Activated CD8-positive, alpha-beta T cell treated with anti-CD3 and anti-CD28 coated beads, Interleukin-2, amount 10 ng/mL, durations not matched to agents 7 days and 5 days (primary cell): ENCODE data around the gene OPRL1. TPM values are rescaled to one million over a fixed set of nuclear protein-coding genes. Genes with fewer than 3 reads are reported as not detected.
"Not testable (repeated sequence)": the region's sequence is repeated elsewhere in the genome, so short reads cannot be mapped to it uniquely, and the experiment has no call there.

Source experiments
- ATAC-seq: fragments of 150-1000 bp; cut with Tn5 transposase; one replicate; pipeline ENCODE4 v1.10.0; 2021; ENCODE audit warnings: moderate library complexity
- CTCF ChIA-PET: fragments of 350-600 bp; sonication (Branson Sonifier 250); formaldehyde crosslinking; loops from one replicate; lab custom pipeline; 2021; ENCODE audit warnings: antibody characterized with exemption; lab: Charles Lee
- POLR2A ChIA-PET: fragments of 350-600 bp; sonication (Branson Sonifier 250); formaldehyde crosslinking; loops from one replicate; lab custom pipeline; 2021; ENCODE audit warnings: antibody characterized with exemption; lab: Charles Lee
- DNase-seq: peaks from one replicate; pipeline ENCODE4 v3.0.0-alpha.2; 2020
- H3K27ac Mint-ChIP-seq: one replicate; pipeline ENCODE4 v1.8.0; 2021; ENCODE audit warnings: mild to moderate bottlenecking, mixed read lengths
- H3K27me3 Mint-ChIP-seq: one replicate; pipeline ENCODE4 v1.8.0; 2021; ENCODE audit warnings: low read depth, mixed read lengths
- H3K36me3 Mint-ChIP-seq: one replicate; pipeline ENCODE4 v1.8.0; 2021; ENCODE audit warnings: low read depth, mixed read lengths
- H3K4me1 Mint-ChIP-seq: one replicate; pipeline ENCODE4 v1.8.0; 2021; ENCODE audit warnings: low read depth, mixed read lengths
- H3K4me3 Mint-ChIP-seq: one replicate; pipeline ENCODE4 v1.8.0; 2021; ENCODE audit warnings: mild to moderate bottlenecking, mixed read lengths
- H3K9me3 Mint-ChIP-seq: one replicate; pipeline ENCODE4 v1.8.0; 2022; ENCODE audit warnings: mixed read lengths; ENCODE audit not compliant: insufficient read depth
- total RNA-seq, 2 experiments: library from RNA; stranded (reverse); gene quantifications; one replicate each; pipeline ENCODE4 v1.2.3, GENCODE V29; 2021

Gene OPRL1
- total RNA-seq, 2 experiments from 2014 or later: 1.5 to 2.0 TPM

DNA sequence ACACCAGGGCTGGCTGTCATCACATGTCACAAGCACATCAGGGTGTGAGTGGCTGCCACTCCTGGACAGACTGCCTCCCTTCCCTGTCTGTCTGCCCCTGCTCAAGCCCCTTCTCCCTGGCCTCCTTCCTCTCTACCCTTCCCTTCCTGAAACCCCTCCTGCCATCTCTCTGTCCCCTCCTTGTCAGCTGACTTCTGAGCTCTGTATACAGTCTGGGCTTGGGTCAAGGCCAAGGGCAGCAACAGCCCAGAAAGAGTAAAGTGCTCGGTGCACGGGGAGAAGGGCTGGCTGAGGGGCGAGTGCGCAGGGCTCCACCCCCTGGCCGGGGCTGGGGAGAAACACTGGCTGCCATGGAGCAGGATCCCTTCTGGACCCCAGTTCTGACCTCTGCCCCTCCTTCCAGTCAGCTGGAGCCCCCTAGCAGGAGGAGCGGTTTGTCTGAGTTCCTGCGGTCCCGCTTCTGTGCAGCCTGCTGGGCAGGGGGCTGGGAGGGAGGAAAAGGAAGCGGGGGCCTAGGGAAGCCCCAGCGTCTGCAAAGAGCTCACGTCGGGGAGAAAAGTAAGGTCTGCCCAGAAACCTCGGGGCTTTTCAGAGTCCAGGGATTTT lies 2.3 kb downstream of the OPRL1 start:
- Mint-ChIP-seq H3K27me3 (peaks cover 16% of the 10 kb centered on the region), H3K27ac (peak overlapping the region; percentile 25), H3K36me3 (peaks cover 11% of the 10 kb centered on the region), H3K4me3 (peak overlapping the region; percentile 60), H3K4me1 (peaks cover 36% of the 10 kb centered on the region), H3K9me3 (no peaks in the 10 kb centered on the region)
- no peak for ATAC-seq
- ChIA-PET CTCF (interaction anchor here (1.6 to 3.1 kb wide), 5 partner anchors 18 to 44 kb away, joined by 3 to 48 read pairs (median 6); partner anchors contain the start of gene NPBWR2), POLR2A (interaction anchor here (0.7 kb wide), 2 partner anchors 39 to 174 kb away, joined by 3 read pairs; partner anchors contain the start of gene PCMTD2)
- no peak for DNase-seq

GRCh38 chr20:64082820-64083377 lies 3.0 kb downstream of the OPRL1 start:
- Mint-ChIP-seq H3K9me3 (no peaks in the 10 kb centered on the region), H3K27me3 (peaks cover 16% of the 10 kb centered on the region), H3K36me3 (peaks cover 8% of the 10 kb centered on the region), H3K4me3 (peak overlapping the region; percentile 69), H3K4me1 (peaks cover 35% of the 10 kb centered on the region), H3K27ac (no peak overlapping the region)
- ChIA-PET POLR2A (interaction anchor here (0.7 to 0.8 kb wide), 2 partner anchors 171 to 173 kb away, joined by 3 read pairs; partner anchors contain the start of gene PCMTD2), CTCF (interaction anchor here (1.1 to 3.1 kb wide), 11 partner anchors 10 to 103 kb away, joined by 3 to 48 read pairs (median 4); partner anchors contain the start of genes NPBWR2 and SAMD10)
- DNase-seq (no peak), ATAC-seq (no peak)

GRCh38 chr20:64083378-64083803 lies 3.5 kb downstream of the OPRL1 start:
- Mint-ChIP-seq H3K27me3 (peaks cover 19% of the 10 kb centered on the region), H3K4me3 (peak overlapping the region; percentile 69), H3K9me3 (no peaks in the 10 kb centered on the region), H3K4me1 (peaks cover 35% of the 10 kb centered on the region), H3K36me3 (peaks cover 6% of the 10 kb centered on the region), H3K27ac (no peak overlapping the region)
- ChIA-PET POLR2A (interaction anchor here (0.8 kb wide), 1 partner anchor 170 kb away, joined by 3 read pairs; no protein-coding TSS in a partner anchor), CTCF (interaction anchor here (0.6 to 3.1 kb wide), 18 partner anchors 10 to 173 kb away, joined by 3 to 48 read pairs (median 4); partner anchors contain the start of gene SAMD10)
- peak; percentile 78 for DNase-seq
- ATAC-seq: peak; percentile 48

- no peak for DNase-seq
- Mint-ChIP-seq H3K4me1 (peaks cover 35% of the 10 kb centered on the region), H3K9me3 (no peaks in the 10 kb centered on the region), H3K4me3 (peak within 1 kb of the TSS; percentile 71), H3K27ac (no peak within 1 kb of the TSS), H3K27me3 (peaks cover 24% of the 10 kb centered on the region), H3K36me3 (peaks cover 2% of the 10 kb centered on the region)
- POLR2A ChIA-PET: interaction anchor here (0.8 kb wide), 1 partner anchor 169 kb away, joined by 3 read pairs; no protein-coding TSS in a partner anchor
- no peak for ATAC-seq
- CTCF ChIA-PET: interaction anchor here (0.6 to 3.1 kb wide), 18 partner anchors 11 to 172 kb away, joined by 3 to 48 read pairs (median 4); partner anchors contain the start of gene SAMD10
Observed at GRCh38 chr20:64083804-64084684, 4.2 kb downstream of the OPRL1 start, which contains the start of gene LKAAEAR1. Gene LKAAEAR1 (minus strand): TSS chr20:64084398. CDS start chr20:64084219, 179 bp downstream.

DNA sequence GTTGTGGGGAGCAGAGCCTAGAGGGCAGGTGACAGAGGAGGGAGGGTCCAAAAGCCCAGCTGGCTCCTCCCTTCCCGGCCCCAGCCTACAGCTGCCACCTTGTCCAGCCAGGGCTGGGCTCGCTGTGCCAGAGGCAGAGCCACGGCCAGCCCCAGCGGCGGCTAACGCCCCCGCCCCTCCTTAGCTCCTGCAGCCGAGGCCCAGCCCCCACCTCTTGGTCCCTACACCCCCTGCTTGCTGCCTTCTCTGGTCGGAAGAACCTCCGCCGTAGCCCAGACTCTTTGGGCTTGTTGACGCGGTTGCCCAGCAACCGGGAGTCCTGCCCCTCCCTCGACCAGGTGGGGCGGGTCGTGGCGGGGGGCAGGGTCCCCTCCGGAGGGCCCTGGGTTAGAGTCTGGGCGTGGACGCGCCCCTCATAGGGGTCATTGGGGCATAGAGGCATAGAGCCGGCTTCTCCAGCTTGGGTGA lies 4.8 kb downstream of the OPRL1 start:
- DNase-seq (no peak), ATAC-seq (no peak)
- CTCF ChIA-PET: interaction anchor here (1.3 to 3.1 kb wide), 6 partner anchors 14 to 88 kb away, joined by 3 to 48 read pairs (median 6); no protein-coding TSS in a partner anchor
- H3K4me1 Mint-ChIP-seq: peaks cover 35% of the 10 kb centered on the region
- H3K36me3 Mint-ChIP-seq: no peaks in the 10 kb centered on the region
- POLR2A ChIA-PET: no interaction called here
- H3K27ac Mint-ChIP-seq: no peak overlapping the region
- H3K4me3 Mint-ChIP-seq: peak overlapping the region; percentile 71
- H3K9me3 Mint-ChIP-seq: no peaks in the 10 kb centered on the region
- H3K27me3 Mint-ChIP-seq: peaks cover 24% of the 10 kb centered on the region

DNA sequence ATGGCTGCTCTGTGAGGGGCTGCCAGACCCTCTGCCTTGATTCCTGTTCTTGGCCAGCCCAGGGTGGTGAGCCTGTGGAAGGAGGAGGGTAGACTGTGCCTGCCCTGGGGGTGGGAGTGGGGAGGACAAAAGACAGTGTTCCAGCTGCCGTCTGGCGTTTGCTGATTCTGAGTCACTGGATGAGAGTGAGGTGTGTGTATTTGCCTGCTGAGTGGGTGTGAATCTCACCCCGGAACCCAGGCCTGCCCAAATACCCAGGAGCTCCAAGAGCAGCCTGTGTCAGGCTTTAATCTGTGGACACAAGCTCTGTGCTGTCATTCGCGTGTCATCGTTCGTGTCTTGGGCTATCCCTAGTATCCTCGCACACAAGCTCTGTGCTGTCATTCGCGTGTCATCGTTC lies 6.9 kb downstream of the OPRL1 start:
- Mint-ChIP-seq H3K27me3 (peaks cover 24% of the 10 kb centered on the region), H3K27ac (no peak overlapping the region), H3K36me3 (no peaks in the 10 kb centered on the region), H3K4me1 (peaks cover 19% of the 10 kb centered on the region), H3K4me3 (no peak overlapping the region), H3K9me3 (no peaks in the 10 kb centered on the region)
- DNase-seq (no peak), ATAC-seq (no peak)
- POLR2A ChIA-PET: no interaction called here
- CTCF ChIA-PET: interaction anchor here (1.2 kb wide), 1 partner anchor 16 kb away, joined by 4 read pairs; no protein-coding TSS in a partner anchor

- H3K27me3 Mint-ChIP-seq: peaks cover 24% of the 10 kb centered on the region
- H3K4me3 Mint-ChIP-seq, ATAC-seq, H3K27ac Mint-ChIP-seq, CTCF ChIA-PET, H3K9me3 Mint-ChIP-seq, POLR2A ChIA-PET, H3K36me3 Mint-ChIP-seq, DNase-seq: not testable (repeated sequence)
- H3K4me1 Mint-ChIP-seq: peaks cover 14% of the 10 kb centered on the region
Observed at GRCh38 chr20:64087226-64087825, 7.4 kb downstream of the OPRL1 start.

- H3K4me3 Mint-ChIP-seq, H3K36me3 Mint-ChIP-seq, H3K27ac Mint-ChIP-seq, ATAC-seq, DNase-seq, POLR2A ChIA-PET, CTCF ChIA-PET, H3K9me3 Mint-ChIP-seq, H3K4me1 Mint-ChIP-seq: not testable (repeated sequence)
- peaks cover 24% of the 10 kb centered on the region for H3K27me3 Mint-ChIP-seq
Observed at GRCh38 chr20:64088586-64088985, 8.7 kb downstream of the OPRL1 start.

GRCh38 chr20:64090165-64090564 lies 10.3 kb downstream of the OPRL1 start:
- Mint-ChIP-seq H3K9me3 (no peaks in the 10 kb centered on the region), H3K27ac (no peak overlapping the region), H3K27me3 (peaks cover 19% of the 10 kb centered on the region), H3K4me3 (no peak overlapping the region), H3K36me3 (no peaks in the 10 kb centered on the region), H3K4me1 (no peaks in the 10 kb centered on the region)
- ChIA-PET CTCF (no interaction called here), POLR2A (no interaction called here)
- DNase-seq (no peak), ATAC-seq (no peak)

- DNase-seq: no peak
- Mint-ChIP-seq H3K4me1 (no peaks in the 10 kb centered on the region), H3K27me3 (peaks cover 9% of the 10 kb centered on the region), H3K9me3 (no peaks in the 10 kb centered on the region), H3K4me3 (no peak overlapping the region), H3K27ac (no peak overlapping the region), H3K36me3 (no peaks in the 10 kb centered on the region)
- ChIA-PET POLR2A (interaction anchor here (1.0 kb wide), 1 partner anchor 15 kb away, joined by 3 read pairs; no protein-coding TSS in a partner anchor), CTCF (no interaction called here)
- no peak for ATAC-seq
Observed at GRCh38 chr20:64091340-64091739, 11.5 kb downstream of the OPRL1 start.

GRCh38 chr20:64091770-64092169 lies 11.9 kb downstream of the OPRL1 start:
- POLR2A ChIA-PET: interaction anchor here (1.0 kb wide), 1 partner anchor 14 kb away, joined by 3 read pairs; no protein-coding TSS in a partner anchor
- no peak overlapping the region for H3K27ac Mint-ChIP-seq
- H3K36me3 Mint-ChIP-seq: no peaks in the 10 kb centered on the region
- CTCF ChIA-PET: no interaction called here
- H3K4me1 Mint-ChIP-seq: no peaks in the 10 kb centered on the region
- H3K27me3 Mint-ChIP-seq: peaks cover 8% of the 10 kb centered on the region
- no peaks in the 10 kb centered on the region for H3K9me3 Mint-ChIP-seq
- ATAC-seq: no peak
- DNase-seq: no peak
- no peak overlapping the region for H3K4me3 Mint-ChIP-seq
